HepG2 (cell line): ENCODE measurements around the gene CEP55. TPM values are rescaled to one million over a fixed set of nuclear protein-coding genes. Genes with fewer than 3 reads are reported as not detected.

Experiments
- ATAC-seq: fragments of 200-7000 bp; cut with Tn5 transposase; 3 replicates; pipeline ENCODE4 v1.9.1; 2020; ENCODE audit warnings: mild to moderate bottlenecking, moderate library complexity
- BruUV-seq: library from RNA; stranded (reverse); fragments of 400-500 nt; replicated peaks from 2 replicates; lab custom pipeline; 2021; lab: Mats Ljungman, UMichigan
- CTCF ChIA-PET: fragments of 300-600 bp; formaldehyde crosslinking; extraction: SDS; loops from one replicate; lab custom pipeline; 2021; ENCODE audit warnings: low total read pairs, inconsistent platforms, low intra/inter-chr PET ratio; lab: Yijun Ruan, JAX
- POLR2A ChIA-PET: fragments of 350-600 bp; sonication (Branson Sonifier 250); formaldehyde crosslinking; loops from one replicate; lab custom pipeline; 2020; ENCODE audit warnings: antibody characterized with exemption, inconsistent platforms; lab: Yijun Ruan, JAX
- DNase-seq: peaks from one replicate; pipeline ENCODE4 v3.0.0-alpha.2; 2015; ENCODE audit warnings: low spot score
- FAIRE-seq: peaks from 3 replicates; lab custom pipeline; 2011; peaks lifted over from hg19 to GRCh38; lab: Jason Lieb, UNC
- H2AFZ ChIP-seq: one replicate; pipeline ENCODE4 v1.6.1; 2011; ENCODE audit warnings: low read length, inconsistent platforms
- H3K27ac ChIP-seq: fragments of 300-600 bp; 3 replicates; pipeline ENCODE4 v1.8.0; 2011; ENCODE audit warnings: mixed run types, mild to moderate bottlenecking, mixed read lengths, low read length, inconsistent platforms; ENCODE audit not compliant: insufficient read depth; ENCODE audit errors: extremely low read length
- H3K27me3 ChIP-seq, 2 experiments: fragments of 200-600 bp in 1 of 2; 2 replicates in 1 of 2; 3 replicates in 1 of 2; pipeline versions ENCODE4 v1.6.0 to v1.8.0; 2011; ENCODE audit warnings: low read length in 2 of 2, mild to moderate bottlenecking in 2 of 2, moderate library complexity in 2 of 2, inconsistent platforms in 1 of 2; ENCODE audit not compliant: insufficient read depth in 2 of 2, control insufficient read depth in 1 of 2
- H3K36me3 ChIP-seq, 2 experiments: fragments of 200-600 bp in 1 of 2; replicated peaks in 1 of 2; 2 replicates in 1 of 2; 3 replicates in 1 of 2; pipeline versions ENCODE4 v1.5.1 to v1.8.0; 2011; ENCODE audit warnings: low read length in 2 of 2, inconsistent platforms in 1 of 2; ENCODE audit not compliant: insufficient read depth in 2 of 2, control insufficient read depth in 1 of 2
- H3K4me1 ChIP-seq: 2 replicates; pipeline ENCODE4 v1.5.1; 2012; ENCODE audit warnings: low read length, inconsistent platforms; ENCODE audit not compliant: insufficient read depth
- H3K4me2 ChIP-seq: 2 replicates; pipeline ENCODE4 v1.6.0; 2011; ENCODE audit warnings: low read depth, low read length, inconsistent platforms
- H3K4me3 ChIP-seq, 3 experiments: fragments of 200-600 bp in 1 of 3; sonication (generic), shearing (Covaris generic) in 1 of 3; replicated peaks in 1 of 3; 2 replicates each; pipeline ENCODE4 v1.5.1; 2011 to 2016; ENCODE audit warnings: low read length in 3 of 3, inconsistent platforms in 2 of 3, low read depth in 2 of 3, mild to moderate bottlenecking in 2 of 3, control low read depth in 1 of 3, mixed read lengths in 1 of 3; ENCODE audit not compliant: insufficient read depth in 1 of 3
- H3K79me2 ChIP-seq: one replicate; pipeline ENCODE4 v1.6.1; 2011; ENCODE audit warnings: low read length, inconsistent platforms; ENCODE audit not compliant: insufficient read depth
- H3K9ac ChIP-seq: 2 replicates; pipeline ENCODE4 v1.6.0; 2011; ENCODE audit warnings: mild to moderate bottlenecking, low read depth, low read length, inconsistent platforms; ENCODE audit not compliant: insufficient read depth
- H3K9me3 ChIP-seq: 2 replicates; pipeline ENCODE4 v1.5.1; 2012; ENCODE audit warnings: mild to moderate bottlenecking, low read length
- H4K20me1 ChIP-seq: 2 replicates; pipeline ENCODE4 v1.6.0; 2011; ENCODE audit warnings: inconsistent platforms, mild to moderate bottlenecking, low read length, moderate library complexity; ENCODE audit not compliant: insufficient read depth
- PPARG ChIP-seq: conservative IDR thresholded peaks from 2 replicates; pipeline ENCODE4 v1.6.1; 2016; ENCODE audit warnings: missing biosample characterization, missing genetic modification reagents
- RFX3 ChIP-seq: IDR thresholded peaks from 2 replicates; pipeline ENCODE4 v1.6.1; 2016; ENCODE audit warnings: missing biosample characterization, missing genetic modification reagents
- RFXANK ChIP-seq: IDR thresholded peaks from 2 replicates; pipeline ENCODE4 v1.6.1; 2016
- SALL2 ChIP-seq: sonication (generic); formaldehyde crosslinking; IDR thresholded peaks from 2 replicates; pipeline ENCODE4 v1.8.1; 2023; ENCODE audit warnings: mild to moderate bottlenecking, missing genetic modification reagents, inconsistent platforms
- SIX4 ChIP-seq: sonication (generic); formaldehyde crosslinking; IDR thresholded peaks from 2 replicates; pipeline ENCODE4 v1.4.0; 2020; ENCODE audit warnings: missing genetic modification reagents
- TMF1 ChIP-seq: sonication (generic); formaldehyde crosslinking; IDR thresholded peaks from 2 replicates; pipeline ENCODE4 v1.8.1; 2022; ENCODE audit warnings: low read depth, missing genetic modification reagents
- ZNF232 ChIP-seq: sonication (generic); formaldehyde crosslinking; IDR thresholded peaks from 2 replicates; pipeline ENCODE4 v1.4.0; 2020; ENCODE audit warnings: missing genetic modification reagents, borderline replicate concordance
- ZNF264 ChIP-seq: sonication (generic); formaldehyde crosslinking; IDR thresholded peaks from 2 replicates; pipeline ENCODE4 v1.4.0; 2020; ENCODE audit warnings: missing genetic modification reagents
- ZNF484 ChIP-seq: sonication (generic); formaldehyde crosslinking; IDR thresholded peaks from 2 replicates; pipeline ENCODE4 v1.5.1; 2020; ENCODE audit warnings: mild to moderate bottlenecking, low read depth, missing genetic modification reagents, borderline replicate concordance
- ZNF687 ChIP-seq: sonication (generic); formaldehyde crosslinking; IDR thresholded peaks from 2 replicates; pipeline ENCODE4 v1.5.1; 2020; ENCODE audit warnings: mild to moderate bottlenecking, missing genetic modification reagents, moderate library complexity
- ZSCAN12 ChIP-seq: sonication (generic); formaldehyde crosslinking; IDR thresholded peaks from 2 replicates; pipeline ENCODE4 v1.9.0; 2021; ENCODE audit warnings: mild to moderate bottlenecking, missing genetic modification reagents
- WGBS: methylation state at CpG from one replicate; pipeline ENCODE4 v1.1.6; 2017; ENCODE audit warnings: low lambda C conversion rate; 5-methylcytosine and 5-hydroxymethylcytosine counted together
- in situ Hi-C: cut with HindIII; loops from 2 replicates; pipeline ENCODE4 v1.10.0; 2017; ENCODE audit warnings: low pct_unique_long_range_greater_than_20kb; ENCODE audit not compliant: extremely low pct_ligation_motif_present
- intact Hi-C: fragments of 100-400 bp; cut with micrococcal nuclease; formaldehyde crosslinking; loops from one replicate; pipeline ENCODE4 v1.10.0; 2022; ENCODE audit not compliant: unreplicated experiment
- polyA plus RNA-seq, 8 experiments: library from polyadenylated mRNA; depleted of rRNA in 3 of 8; stranded (reverse) in 7 of 8; unstranded in 1 of 8; fragments of >200 nt; fragmentation: Illumina TruSeq in 4 of 8; extraction: Trizol in 4 of 8; gene quantifications; 2 replicates each; pipeline versions ENCODE4 v1.2.1 to v1.2.3, GENCODE V29; 2011 to 2016; ENCODE audit warnings: low read depth in 4 of 8, missing spikeins in 1 of 8, mixed read lengths in 1 of 8; ENCODE audit not compliant: insufficient read depth in 1 of 8
- total RNA-seq, 5 experiments: library from RNA; depleted of rRNA; stranded (reverse); fragments of >200 nt; fragmentation: Illumina TruSeq; extraction: Trizol; gene quantifications; 2 replicates each; pipeline ENCODE4 v1.2.3, GENCODE V29; 2016; ENCODE audit warnings: low read depth in 1 of 5
- TF ChIP-seq, protein P1 (sequence below): IDR thresholded peaks from 2 replicates; pipeline ENCODE4 v1.6.1; 2016; ENCODE audit warnings: low read depth, control low read depth

CEP55 gene
- total and polyA plus RNA-seq, 2 of the 13 experiments (the other 11 are each of a cell fraction or from before 2014, with no cell fraction given): 6.5 to 17.1 TPM

GRCh38 chr10:93509816-93510215 is 13.4 kb downstream of the CEP55 start:
- no peak overlapping the region for H3K4me2 ChIP-seq
- intact Hi-C loops: no loop called here
- FAIRE-seq (no peak), DNase-seq (no peak), ATAC-seq (no peak)
- H3K4me3 ChIP-seq: no peak overlapping the region
- H3K4me1 ChIP-seq: no peaks in the 10 kb centered on the region
- no peaks in the 10 kb centered on the region for H3K27me3 ChIP-seq
- peaks cover 1 to 4% of the 10 kb centered on the region in 2 experiments; a peak in 3 of 5 replicates for H3K36me3 ChIP-seq
- in situ Hi-C loops: no loop called here
- no peak overlapping the region for H3K9ac ChIP-seq
- BruUV-seq: no TSS peak
- POLR2A ChIA-PET: no interaction called here
- H2AFZ ChIP-seq: no peak overlapping the region
- WGBS: 98% methylated on average over 8 of the region's 8 CpGs
- no peak overlapping the region for H3K27ac ChIP-seq
- TF ChIP-seq ZNF484 (CRISPR knock-in tag): no peak
- TF ChIP-seq SIX4 (CRISPR knock-in tag): no peak
- TF ChIP-seq PPARG (CRISPR knock-in tag): no peak
- TF ChIP-seq ZNF232 (CRISPR knock-in tag): no peak
- no peak for TF ChIP-seq ZSCAN12 (CRISPR knock-in tag)
- TF ChIP-seq TMF1 (CRISPR knock-in tag): no peak
- no peak for TF ChIP-seq RFXANK (CRISPR knock-in tag)
- no peak for TF ChIP-seq SALL2 (CRISPR knock-in tag)
- TF ChIP-seq ZNF687 (CRISPR knock-in tag): no peak
- TF ChIP-seq RFX3 (CRISPR knock-in tag): no peak
- TF ChIP-seq, protein P1, sequence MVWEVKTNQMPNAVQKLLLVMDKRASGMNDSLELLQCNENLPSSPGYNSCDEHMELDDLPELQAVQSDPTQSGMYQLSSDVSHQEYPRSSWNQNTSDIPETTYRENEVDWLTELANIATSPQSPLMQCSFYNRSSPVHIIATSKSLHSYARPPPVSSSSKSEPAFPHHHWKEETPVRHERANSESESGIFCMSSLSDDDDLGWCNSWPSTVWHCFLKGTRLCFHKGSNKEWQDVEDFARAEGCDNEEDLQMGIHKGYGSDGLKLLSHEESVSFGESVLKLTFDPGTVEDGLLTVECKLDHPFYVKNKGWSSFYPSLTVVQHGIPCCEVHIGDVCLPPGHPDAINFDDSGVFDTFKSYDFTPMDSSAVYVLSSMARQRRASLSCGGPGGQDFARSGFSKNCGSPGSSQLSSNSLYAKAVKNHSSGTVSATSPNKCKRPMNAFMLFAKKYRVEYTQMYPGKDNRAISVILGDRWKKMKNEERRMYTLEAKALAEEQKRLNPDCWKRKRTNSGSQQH (CRISPR knock-in tag): no peak
- TF ChIP-seq ZNF264: no peak
- CTCF ChIA-PET: interaction anchor here (2.8 kb wide), 1 partner anchor 133 kb away, joined by 26 read pairs; no protein-coding TSS in a partner anchor
- no peaks in the 10 kb centered on the region for H4K20me1 ChIP-seq
- H3K9me3 ChIP-seq: no peaks in the 10 kb centered on the region
- no peaks in the 10 kb centered on the region for H3K79me2 ChIP-seq
